HG03103 (cell line): ENCODE measurements around the gene ADORA1.

ENCODE experiments used
- ATAC-seq: cut with Tn5 transposase; IDR thresholded peaks from one replicate; pipeline ENCODE4 v1.9.1; 2021; ENCODE audit warnings: low read depth; ENCODE audit not compliant: unreplicated experiment

Gene ADORA1

GRCh38 chr1:203202431-203203245, 75.1 kb downstream of the ADORA1 start:
- ATAC-seq: no peak

GRCh38 chr1:203204756-203205155, 77.2 kb downstream of the ADORA1 start:
- ATAC-seq: no peak

- no peak for ATAC-seq
Measured at GRCh38 chr1:203206129-203206687, 78.7 kb downstream of the ADORA1 start.

DNA sequence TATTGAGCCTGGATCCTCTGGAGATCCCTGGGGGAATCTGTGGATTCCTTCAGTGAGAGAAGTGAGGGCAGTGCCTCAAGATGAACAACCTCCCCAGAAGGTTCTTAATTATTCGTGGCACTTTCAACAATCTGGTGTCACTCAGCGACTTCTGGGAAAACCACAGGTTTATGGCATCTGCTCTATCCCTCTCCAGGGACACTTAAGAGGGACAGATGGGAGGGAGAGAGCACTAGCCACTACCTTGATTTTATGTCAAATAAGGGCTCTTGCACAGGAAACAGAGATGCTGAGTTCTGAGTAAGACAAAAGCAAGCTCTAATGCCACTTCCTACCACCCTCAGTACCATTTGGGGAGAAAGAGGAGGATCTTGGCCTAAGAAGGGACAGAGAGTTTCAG, 80.2 kb downstream of the ADORA1 start:
- no peak for ATAC-seq

GRCh38 chr1:203208181-203208580, 80.7 kb downstream of the ADORA1 start:
- ATAC-seq: no peak

DNA sequence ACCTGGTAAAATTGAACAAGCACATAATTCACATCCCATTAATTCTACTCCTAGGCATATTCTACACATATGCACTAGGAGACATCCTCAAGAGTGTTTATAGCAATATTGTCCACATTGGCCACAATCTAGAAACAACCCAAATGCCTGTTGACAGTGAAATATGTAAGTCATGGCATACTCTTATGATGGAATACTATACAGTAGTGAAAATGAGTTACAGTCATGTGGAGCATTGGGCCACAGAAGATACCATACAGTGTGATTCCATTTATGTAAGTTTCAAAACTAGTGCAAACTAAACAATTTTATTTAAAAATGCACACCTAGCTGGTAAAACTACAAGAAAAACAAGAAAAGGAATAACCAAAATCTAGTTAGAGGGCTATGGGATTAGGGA, 82.8 kb downstream of the ADORA1 start:
- ATAC-seq: no peak

DNA sequence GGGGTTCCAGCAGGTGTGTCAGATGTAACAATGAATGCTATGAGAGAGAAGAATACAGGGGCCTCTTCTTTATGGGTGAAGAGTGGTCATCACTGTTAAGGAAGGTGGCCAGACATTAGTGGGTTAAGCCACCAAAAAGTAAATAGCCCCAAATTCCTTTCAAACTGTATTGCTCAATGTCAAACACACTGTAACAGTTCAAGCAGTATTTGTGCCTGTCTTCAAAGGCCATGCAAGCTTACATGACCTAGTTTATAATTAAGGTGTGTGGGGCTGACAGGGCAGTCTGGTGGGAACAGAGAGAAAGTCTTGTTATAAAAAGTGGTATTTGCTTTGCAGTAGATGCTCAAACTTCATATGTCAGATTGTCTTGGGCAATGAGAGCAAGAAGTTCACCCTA, 83.5 kb downstream of the ADORA1 start:
- no peak for ATAC-seq

- no peak for ATAC-seq
Measured at GRCh38 chr1:203211812-203212211, 84.3 kb downstream of the ADORA1 start.

GRCh38 chr1:203213126-203213525, 85.6 kb downstream of the ADORA1 start:
- ATAC-seq: no peak

DNA sequence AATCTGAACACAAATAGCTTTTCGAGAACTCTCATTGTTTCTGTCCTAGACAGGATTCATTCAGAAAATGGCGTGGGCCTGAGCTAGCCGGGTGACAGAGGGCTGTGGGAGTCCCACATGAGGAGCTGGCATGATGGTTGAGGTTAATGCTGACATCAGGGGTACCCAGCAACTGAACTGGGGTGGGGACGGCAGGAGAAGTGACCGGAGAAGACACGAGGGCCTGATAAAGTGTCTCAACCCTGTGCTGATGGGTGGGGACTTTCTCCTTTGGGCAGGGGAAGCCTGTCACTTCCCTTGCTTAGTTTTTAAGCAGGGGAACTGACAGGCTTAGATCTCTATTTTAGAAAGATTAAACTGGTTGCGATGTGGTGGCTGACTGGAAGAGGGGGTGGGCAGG, 87.3 kb downstream of the ADORA1 start:
- no peak for ATAC-seq

DNA sequence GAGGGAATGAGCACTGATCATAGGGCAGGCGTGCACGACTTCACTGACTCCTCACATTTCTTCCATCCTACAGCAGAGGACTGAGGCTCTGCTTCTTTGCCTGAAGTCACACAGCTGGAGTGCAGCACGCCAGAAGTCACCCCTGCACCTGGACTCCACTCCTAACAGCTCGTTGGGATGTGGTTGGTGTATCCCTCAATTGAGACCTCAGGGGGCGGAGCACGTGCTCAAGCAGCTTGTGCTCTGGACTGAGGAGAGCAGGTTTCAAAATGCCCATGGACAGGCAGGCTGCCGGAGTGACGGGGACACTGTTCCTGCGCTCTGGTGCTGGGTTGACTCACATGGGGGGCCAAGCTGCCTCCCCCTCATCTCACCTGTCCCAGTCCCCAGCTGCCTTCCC, 88.0 kb downstream of the ADORA1 start:
- ATAC-seq: no peak

DNA sequence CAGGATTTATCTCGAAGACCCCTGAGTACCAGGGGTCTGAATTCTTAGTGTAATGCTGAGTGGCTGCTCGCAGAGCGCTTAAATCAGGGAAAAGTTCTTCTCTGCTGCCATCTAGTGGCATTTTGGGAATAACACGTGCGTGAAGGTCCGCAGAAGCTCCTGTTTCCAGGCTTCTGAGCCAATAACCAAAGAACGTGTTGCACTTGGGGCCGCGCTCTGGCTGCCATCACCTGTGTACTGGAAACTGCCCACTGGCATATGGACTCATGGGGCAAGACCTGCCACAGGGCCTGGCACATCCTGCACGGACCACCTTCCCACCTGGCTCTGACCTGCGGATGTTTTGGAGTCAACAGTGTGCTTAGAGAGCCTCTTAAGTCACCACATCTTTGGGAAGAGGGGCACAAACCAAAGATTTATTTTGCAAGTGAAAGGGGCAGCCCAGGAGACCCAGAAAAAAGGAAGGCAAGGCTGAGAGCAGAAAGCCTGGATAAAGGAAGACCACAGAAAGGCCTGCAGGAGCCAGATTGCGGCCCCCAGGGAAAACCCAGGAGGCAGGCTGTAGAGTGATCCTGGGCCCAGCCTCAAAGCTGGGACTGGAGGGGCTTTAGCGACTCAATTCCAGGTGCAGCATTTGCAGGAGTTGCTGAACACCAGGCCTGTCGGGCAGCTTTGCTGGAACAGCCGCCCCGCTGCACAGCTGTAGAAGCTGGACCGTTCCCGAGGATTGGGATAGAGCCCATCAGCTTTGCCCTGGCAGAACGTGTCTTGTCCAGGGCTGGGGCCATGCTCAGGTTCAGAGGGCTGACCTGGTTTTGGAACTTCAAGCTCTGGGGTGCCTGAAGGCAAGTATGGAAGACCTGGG, 89.0 kb downstream of the ADORA1 start:
- no peak for ATAC-seq
